GM12872 (cell line): Measurements from ENCODE around the gene ARNT2.

Experiments used
- TF ChIP-seq, protein P1 (sequence below): IDR thresholded peaks from 3 replicates; pipeline ENCODE4 v1.5.1; 2011; ENCODE audit warnings: low read depth, mild to moderate bottlenecking, low read length, moderate library complexity; ENCODE audit not compliant: insufficient read depth

The ARNT2 gene

DNA sequence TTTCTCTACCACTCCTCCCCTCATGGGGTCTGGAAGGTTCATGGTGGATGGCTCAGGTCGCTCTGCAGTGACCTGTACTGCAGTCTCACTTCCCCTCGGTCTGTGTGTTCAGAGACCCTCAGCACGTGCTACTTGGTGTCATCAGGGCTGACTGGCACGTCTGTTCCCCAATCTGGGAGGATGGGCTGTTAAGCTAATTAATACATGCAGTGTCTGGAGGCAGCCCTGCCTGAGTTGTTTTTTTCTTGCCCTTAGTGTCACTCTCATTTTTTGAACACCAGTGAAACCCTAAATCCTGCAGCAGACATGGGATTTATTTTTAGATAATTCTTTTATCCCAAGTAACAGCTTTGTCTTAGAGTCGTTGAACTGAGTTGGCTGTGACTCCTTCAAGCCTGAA is 64.6 kb downstream of the ARNT2 start:
- TF ChIP-seq, protein P1, sequence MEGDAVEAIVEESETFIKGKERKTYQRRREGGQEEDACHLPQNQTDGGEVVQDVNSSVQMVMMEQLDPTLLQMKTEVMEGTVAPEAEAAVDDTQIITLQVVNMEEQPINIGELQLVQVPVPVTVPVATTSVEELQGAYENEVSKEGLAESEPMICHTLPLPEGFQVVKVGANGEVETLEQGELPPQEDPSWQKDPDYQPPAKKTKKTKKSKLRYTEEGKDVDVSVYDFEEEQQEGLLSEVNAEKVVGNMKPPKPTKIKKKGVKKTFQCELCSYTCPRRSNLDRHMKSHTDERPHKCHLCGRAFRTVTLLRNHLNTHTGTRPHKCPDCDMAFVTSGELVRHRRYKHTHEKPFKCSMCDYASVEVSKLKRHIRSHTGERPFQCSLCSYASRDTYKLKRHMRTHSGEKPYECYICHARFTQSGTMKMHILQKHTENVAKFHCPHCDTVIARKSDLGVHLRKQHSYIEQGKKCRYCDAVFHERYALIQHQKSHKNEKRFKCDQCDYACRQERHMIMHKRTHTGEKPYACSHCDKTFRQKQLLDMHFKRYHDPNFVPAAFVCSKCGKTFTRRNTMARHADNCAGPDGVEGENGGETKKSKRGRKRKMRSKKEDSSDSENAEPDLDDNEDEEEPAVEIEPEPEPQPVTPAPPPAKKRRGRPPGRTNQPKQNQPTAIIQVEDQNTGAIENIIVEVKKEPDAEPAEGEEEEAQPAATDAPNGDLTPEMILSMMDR, result no peak

DNA sequence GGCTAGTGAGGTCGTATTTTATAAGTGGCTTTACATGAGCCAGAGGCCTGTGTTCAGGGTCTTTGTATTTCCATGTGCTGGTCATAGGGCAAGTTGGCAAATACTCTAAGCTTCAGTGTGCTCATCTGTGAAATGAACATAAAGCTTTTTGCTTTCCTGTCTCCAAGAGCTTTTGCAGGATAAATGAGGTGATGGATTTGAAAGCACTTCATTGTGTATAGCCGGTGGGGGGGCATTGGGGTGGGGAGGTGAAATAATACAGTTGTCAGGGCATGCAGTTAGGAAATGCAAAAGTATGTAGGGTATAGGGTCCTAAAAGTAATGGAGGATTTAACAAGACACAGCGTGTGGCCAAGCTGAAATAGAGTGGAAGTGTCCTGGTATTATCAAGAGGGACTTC is 67.7 kb downstream of the ARNT2 start:
- TF ChIP-seq, protein P1, result no peak

DNA sequence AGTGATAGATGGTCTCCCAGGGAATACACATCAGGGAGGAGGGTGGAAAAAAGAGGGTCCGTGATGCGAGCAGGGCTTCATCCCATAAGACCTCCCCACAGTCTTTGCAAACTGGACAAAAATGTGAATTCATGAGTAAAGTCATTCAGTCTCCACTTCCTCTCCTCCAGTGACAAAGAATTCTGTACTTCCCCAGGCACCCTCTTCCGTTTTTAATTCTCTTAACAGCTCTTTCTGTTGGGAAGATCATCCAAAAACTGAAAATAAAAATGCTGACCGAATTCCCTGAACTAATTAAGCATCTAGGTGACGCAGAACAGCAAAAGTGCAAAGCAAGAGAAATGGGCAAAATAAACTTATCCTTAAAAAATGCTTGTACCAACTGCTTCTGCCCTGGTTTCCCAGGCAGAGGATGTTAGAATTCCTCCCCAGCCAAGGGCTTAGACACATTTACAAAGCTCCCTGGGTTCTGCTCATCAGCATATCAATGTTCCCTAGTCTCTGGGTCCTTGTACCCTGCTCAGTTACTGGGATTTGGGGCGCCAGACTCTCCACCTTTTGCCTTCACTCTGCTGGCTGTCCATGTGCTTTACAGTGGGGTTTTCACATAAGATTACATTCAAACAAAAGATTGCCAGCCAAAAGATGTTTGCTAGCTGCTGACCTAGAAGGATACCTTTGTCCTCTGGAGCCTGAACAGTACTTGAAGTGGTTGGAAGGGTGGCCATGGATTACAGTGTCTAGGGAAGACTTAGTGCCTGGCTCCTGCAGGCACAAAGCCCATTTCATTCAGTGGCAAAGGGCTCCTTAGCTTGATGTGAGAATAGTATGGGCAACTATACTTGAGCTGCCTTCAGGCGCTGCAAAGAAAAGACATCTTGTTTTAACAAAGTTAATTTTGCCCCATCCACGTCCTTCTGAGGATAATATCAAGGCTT is 69.4 kb downstream of the ARNT2 start:
- TF ChIP-seq, protein P1, result no peak

DNA sequence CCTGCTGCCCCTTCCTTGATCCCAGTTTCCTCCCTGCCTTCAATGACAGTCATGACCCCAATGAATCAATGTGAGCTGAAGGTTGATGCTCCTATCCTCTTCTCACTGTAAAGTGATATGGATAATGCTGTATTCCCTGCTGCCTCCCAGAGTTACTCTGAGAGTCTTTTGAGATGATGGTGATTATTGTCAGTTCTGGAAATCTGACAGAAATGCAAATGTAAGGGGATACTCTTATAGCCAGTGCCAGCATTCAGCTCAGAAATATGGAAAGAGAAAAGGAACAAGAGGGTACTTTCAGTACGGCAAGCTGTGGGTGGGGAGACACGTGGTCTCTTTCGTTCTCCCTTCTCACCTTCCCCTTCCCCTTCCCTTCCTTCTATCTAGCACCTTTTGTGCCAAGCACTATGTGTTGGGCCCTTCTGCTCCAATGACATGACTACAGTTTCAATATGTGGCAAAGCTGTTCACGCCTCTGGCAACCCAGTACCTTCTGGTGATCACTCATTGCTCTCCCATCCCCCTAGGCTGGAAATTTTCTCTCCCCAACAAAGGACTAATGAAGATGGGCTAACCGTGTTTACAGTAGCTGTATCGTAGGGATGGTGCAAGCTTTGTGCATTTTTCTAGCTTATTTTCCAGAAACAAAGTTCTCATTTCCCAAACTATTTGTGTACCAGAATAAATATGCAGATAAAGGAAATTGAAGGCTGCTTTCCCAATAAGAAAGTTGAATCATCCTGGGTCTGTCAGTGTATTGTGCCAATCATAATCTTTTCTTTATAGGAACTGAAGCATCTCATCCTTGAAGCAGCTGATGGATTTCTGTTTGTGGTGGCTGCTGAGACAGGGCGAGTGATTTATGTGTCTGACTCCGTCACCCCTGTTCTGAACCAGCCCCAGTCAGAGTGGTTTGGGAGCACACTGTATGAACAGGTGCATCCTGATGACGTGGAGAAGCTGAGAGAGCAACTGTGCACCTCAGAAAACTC is 70.3 kb downstream of the ARNT2 start:
- TF ChIP-seq, protein P1, result no peak

DNA sequence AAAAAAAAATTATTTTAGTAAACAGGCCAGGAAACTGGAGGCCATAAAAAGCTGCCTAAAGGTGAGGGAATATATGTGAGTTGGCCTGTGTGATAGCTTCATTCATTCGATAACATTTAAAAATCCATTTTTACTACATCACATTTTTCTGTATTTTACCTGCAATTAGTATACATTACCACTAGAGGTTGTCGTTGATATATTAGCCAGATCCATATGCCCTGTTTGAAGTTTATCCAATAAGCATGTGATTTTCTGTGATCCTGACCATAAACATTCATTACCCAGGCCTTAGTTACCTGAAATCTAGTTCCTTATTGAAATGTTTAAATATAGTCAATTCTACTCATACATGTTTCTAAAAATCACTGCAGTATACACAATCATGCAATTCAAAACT is 71.4 kb downstream of the ARNT2 start:
- TF ChIP-seq, protein P1, result peak; percentile 16; the same call in 1 of the 3 replicates

DNA sequence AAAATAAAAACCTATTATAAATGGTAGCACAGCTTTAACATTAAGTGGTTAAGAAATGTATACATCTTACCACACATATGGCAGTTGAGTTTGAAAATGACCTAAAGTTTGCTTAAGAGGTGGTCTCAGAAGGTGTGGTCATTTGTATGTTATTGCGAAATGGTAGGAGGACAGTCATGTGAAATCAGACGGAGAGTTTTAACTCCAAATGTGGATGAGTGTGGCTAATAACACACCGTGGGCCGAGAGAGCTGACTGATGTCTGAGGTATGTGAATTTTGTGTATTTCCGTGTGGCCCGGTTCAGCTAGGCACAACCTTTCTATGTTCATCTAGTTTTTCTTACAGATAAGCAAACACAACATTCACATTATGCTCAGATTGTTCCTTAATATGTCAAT is 71.9 kb downstream of the ARNT2 start:
- TF ChIP-seq, protein P1, result no peak

DNA sequence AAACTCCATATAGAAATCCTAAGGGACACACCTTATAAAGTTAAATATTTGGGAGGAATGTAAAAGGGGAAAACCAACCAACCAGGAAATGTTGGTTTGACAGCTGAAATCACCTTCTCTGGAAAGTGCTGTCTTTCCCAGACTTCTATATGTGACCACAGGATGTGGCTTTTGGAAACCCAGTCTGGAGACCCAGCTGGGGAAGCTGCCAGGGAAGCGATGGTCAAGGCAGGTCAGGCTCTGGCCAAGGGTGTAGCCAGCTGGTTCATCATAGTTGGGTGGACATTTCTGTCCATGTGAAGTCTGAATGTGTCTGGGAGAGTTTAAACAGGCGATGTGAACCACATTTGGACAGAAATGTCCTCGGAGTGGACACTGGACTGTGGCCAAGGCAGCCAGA is 73.9 kb downstream of the ARNT2 start:
- TF ChIP-seq, protein P1, result no peak
